ENCODE data around the gene PLEKHA6.

DNA sequence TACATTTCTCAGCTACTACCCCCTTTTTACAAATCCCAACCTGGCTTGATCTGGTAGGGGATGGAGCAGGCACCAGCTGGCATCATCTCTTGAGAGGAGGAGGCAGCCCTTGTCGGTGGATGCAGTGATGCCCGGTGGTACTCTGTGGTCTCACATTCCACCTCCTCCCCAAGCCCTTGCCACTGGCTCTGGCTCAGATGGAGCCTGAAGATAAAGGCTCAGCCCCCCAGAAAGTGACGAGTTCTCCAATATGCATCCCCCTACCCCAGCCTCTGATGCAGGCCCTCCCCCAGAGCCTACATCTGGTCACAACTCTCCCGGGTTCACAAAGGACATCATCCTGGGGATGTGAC lies 142.1 kb downstream of the PLEKHA6 start:
- TF ChIP-seq, protein P1, sequence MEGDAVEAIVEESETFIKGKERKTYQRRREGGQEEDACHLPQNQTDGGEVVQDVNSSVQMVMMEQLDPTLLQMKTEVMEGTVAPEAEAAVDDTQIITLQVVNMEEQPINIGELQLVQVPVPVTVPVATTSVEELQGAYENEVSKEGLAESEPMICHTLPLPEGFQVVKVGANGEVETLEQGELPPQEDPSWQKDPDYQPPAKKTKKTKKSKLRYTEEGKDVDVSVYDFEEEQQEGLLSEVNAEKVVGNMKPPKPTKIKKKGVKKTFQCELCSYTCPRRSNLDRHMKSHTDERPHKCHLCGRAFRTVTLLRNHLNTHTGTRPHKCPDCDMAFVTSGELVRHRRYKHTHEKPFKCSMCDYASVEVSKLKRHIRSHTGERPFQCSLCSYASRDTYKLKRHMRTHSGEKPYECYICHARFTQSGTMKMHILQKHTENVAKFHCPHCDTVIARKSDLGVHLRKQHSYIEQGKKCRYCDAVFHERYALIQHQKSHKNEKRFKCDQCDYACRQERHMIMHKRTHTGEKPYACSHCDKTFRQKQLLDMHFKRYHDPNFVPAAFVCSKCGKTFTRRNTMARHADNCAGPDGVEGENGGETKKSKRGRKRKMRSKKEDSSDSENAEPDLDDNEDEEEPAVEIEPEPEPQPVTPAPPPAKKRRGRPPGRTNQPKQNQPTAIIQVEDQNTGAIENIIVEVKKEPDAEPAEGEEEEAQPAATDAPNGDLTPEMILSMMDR (IDR thresholded peaks at IDR 0.05): no peak
- TF ChIP-seq POLR2AphosphoS5 (IDR thresholded peaks at IDR 0.05): no peak
